H1 (cell line): ENCODE results near the gene CCBE1. TPM values are rescaled to one million over a fixed set of nuclear protein-coding genes. Genes with fewer than 3 reads are reported as not detected.

Experiments
- ASH2L ChIP-seq: fragments of 200-600, 300-600 bp; sonication (generic); IDR thresholded peaks from one replicate; pipeline ENCODE4 v1.7.1; 2017; ENCODE audit warnings: low read length
- EP300 ChIP-seq, 2 experiments: IDR thresholded peaks; 1 replicate in 1 of 2; 2 replicates in 1 of 2; pipeline ENCODE4 v1.6.1; 2011 to 2012; ENCODE audit warnings: low read depth in 2 of 2, low read length in 2 of 2, mild to moderate bottlenecking in 2 of 2, borderline replicate concordance in 1 of 2, inconsistent platforms in 1 of 2, moderate library complexity in 1 of 2
- FOSL1 ChIP-seq: IDR thresholded peaks from 2 replicates; pipeline ENCODE4 v1.6.1; 2011; ENCODE audit warnings: mild to moderate bottlenecking, low read depth, low read length, moderate library complexity; ENCODE audit not compliant: insufficient read depth
- HDAC2 ChIP-seq, 2 experiments: fragments of 300-600 bp in 1 of 2; sonication (generic) in 1 of 2; IDR thresholded peaks; 2 replicates each; pipeline ENCODE4 v1.6.1; 2011 to 2012; ENCODE audit warnings: low read depth in 2 of 2, low read length in 2 of 2, mild to moderate bottlenecking in 2 of 2, moderate library complexity in 2 of 2, borderline replicate concordance in 1 of 2, inconsistent platforms in 1 of 2
- NRF1 ChIP-seq: IDR thresholded peaks from 2 replicates; pipeline ENCODE4 v1.6.1; 2011; ENCODE audit warnings: mild to moderate bottlenecking, low read depth, low read length, improper control_type of control experiment
- TBP ChIP-seq: IDR thresholded peaks from 2 replicates; pipeline ENCODE4 v1.6.1; 2011; ENCODE audit warnings: low read depth, low read length, improper control_type of control experiment
- polyA plus RNA-seq, 7 experiments: library from polyadenylated mRNA; depleted of rRNA in 3 of 7; stranded (reverse) in 5 of 7; unstranded in 2 of 7; fragments of >200 nt in 5 of 7; fragments of 200-250 nt in 2 of 7; gene quantifications; 1 replicate in 5 of 7; 2 replicates in 1 of 7; 4 replicates in 1 of 7; pipeline versions ENCODE4 v1.2.1 to v1.2.3, GENCODE V29; 2011 to 2013; ENCODE audit warnings: missing spikeins in 2 of 7, mixed read lengths in 2 of 7
- total RNA-seq: library from RNA; stranded (reverse); fragmentation: NEBNext Ultra II Directional; extraction: Animal tissue kit (Norgen Biotek cat#: 25700); gene quantifications from 2 replicates; pipeline ENCODE4 v1.2.1, GENCODE V29; 2021
- TF ChIP-seq, protein P1 (sequence below): fragments of 300-600 bp; sonication (generic); IDR thresholded peaks from 2 replicates; pipeline ENCODE4 v1.7.1; 2012; ENCODE audit warnings: low read length, moderate library complexity, mild to moderate bottlenecking, inconsistent platforms; ENCODE audit not compliant: insufficient replicate concordance
- TF ChIP-seq, protein P2 (sequence below): IDR thresholded peaks from 2 replicates; pipeline ENCODE4 v1.6.1; 2012; ENCODE audit warnings: low read length, inconsistent platforms

Gene CCBE1
- total and polyA plus RNA-seq, 2 of the 8 experiments (the other 6 are each of a cell fraction or from before 2014, with no cell fraction given): 2.1 to 2.6 TPM

- TF ChIP-seq HDAC2 (IDR thresholded peaks at IDR 0.05; ENCODE audit: borderline replicate concordance in 1 of 2, low read depth in 2 of 2, low read length in 2 of 2): no peak
- no peak for TF ChIP-seq NRF1
- TF ChIP-seq, protein P1, sequence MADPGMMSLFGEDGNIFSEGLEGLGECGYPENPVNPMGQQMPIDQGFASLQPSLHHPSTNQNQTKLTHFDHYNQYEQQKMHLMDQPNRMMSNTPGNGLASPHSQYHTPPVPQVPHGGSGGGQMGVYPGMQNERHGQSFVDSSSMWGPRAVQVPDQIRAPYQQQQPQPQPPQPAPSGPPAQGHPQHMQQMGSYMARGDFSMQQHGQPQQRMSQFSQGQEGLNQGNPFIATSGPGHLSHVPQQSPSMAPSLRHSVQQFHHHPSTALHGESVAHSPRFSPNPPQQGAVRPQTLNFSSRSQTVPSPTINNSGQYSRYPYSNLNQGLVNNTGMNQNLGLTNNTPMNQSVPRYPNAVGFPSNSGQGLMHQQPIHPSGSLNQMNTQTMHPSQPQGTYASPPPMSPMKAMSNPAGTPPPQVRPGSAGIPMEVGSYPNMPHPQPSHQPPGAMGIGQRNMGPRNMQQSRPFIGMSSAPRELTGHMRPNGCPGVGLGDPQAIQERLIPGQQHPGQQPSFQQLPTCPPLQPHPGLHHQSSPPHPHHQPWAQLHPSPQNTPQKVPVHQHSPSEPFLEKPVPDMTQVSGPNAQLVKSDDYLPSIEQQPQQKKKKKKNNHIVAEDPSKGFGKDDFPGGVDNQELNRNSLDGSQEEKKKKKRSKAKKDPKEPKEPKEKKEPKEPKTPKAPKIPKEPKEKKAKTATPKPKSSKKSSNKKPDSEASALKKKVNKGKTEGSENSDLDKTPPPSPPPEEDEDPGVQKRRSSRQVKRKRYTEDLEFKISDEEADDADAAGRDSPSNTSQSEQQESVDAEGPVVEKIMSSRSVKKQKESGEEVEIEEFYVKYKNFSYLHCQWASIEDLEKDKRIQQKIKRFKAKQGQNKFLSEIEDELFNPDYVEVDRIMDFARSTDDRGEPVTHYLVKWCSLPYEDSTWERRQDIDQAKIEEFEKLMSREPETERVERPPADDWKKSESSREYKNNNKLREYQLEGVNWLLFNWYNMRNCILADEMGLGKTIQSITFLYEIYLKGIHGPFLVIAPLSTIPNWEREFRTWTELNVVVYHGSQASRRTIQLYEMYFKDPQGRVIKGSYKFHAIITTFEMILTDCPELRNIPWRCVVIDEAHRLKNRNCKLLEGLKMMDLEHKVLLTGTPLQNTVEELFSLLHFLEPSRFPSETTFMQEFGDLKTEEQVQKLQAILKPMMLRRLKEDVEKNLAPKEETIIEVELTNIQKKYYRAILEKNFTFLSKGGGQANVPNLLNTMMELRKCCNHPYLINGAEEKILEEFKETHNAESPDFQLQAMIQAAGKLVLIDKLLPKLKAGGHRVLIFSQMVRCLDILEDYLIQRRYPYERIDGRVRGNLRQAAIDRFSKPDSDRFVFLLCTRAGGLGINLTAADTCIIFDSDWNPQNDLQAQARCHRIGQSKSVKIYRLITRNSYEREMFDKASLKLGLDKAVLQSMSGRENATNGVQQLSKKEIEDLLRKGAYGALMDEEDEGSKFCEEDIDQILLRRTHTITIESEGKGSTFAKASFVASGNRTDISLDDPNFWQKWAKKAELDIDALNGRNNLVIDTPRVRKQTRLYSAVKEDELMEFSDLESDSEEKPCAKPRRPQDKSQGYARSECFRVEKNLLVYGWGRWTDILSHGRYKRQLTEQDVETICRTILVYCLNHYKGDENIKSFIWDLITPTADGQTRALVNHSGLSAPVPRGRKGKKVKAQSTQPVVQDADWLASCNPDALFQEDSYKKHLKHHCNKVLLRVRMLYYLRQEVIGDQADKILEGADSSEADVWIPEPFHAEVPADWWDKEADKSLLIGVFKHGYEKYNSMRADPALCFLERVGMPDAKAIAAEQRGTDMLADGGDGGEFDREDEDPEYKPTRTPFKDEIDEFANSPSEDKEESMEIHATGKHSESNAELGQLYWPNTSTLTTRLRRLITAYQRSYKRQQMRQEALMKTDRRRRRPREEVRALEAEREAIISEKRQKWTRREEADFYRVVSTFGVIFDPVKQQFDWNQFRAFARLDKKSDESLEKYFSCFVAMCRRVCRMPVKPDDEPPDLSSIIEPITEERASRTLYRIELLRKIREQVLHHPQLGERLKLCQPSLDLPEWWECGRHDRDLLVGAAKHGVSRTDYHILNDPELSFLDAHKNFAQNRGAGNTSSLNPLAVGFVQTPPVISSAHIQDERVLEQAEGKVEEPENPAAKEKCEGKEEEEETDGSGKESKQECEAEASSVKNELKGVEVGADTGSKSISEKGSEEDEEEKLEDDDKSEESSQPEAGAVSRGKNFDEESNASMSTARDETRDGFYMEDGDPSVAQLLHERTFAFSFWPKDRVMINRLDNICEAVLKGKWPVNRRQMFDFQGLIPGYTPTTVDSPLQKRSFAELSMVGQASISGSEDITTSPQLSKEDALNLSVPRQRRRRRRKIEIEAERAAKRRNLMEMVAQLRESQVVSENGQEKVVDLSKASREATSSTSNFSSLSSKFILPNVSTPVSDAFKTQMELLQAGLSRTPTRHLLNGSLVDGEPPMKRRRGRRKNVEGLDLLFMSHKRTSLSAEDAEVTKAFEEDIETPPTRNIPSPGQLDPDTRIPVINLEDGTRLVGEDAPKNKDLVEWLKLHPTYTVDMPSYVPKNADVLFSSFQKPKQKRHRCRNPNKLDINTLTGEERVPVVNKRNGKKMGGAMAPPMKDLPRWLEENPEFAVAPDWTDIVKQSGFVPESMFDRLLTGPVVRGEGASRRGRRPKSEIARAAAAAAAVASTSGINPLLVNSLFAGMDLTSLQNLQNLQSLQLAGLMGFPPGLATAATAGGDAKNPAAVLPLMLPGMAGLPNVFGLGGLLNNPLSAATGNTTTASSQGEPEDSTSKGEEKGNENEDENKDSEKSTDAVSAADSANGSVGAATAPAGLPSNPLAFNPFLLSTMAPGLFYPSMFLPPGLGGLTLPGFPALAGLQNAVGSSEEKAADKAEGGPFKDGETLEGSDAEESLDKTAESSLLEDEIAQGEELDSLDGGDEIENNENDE: no peak
- no peak for TF ChIP-seq FOSL1
- no peak for TF ChIP-seq ASH2L
- TF ChIP-seq TBP: no peak
- no peak for TF ChIP-seq EP300 (IDR thresholded peaks at IDR 0.05; ENCODE audit: borderline replicate concordance in 1 of 2, low read depth in 2 of 2, low read length in 2 of 2)
- TF ChIP-seq, protein P2, sequence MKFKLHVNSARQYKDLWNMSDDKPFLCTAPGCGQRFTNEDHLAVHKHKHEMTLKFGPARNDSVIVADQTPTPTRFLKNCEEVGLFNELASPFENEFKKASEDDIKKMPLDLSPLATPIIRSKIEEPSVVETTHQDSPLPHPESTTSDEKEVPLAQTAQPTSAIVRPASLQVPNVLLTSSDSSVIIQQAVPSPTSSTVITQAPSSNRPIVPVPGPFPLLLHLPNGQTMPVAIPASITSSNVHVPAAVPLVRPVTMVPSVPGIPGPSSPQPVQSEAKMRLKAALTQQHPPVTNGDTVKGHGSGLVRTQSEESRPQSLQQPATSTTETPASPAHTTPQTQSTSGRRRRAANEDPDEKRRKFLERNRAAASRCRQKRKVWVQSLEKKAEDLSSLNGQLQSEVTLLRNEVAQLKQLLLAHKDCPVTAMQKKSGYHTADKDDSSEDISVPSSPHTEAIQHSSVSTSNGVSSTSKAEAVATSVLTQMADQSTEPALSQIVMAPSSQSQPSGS: no peak
Measured at GRCh38 chr18:59685501-59685900, 11.7 kb downstream of the CCBE1 start (continued).
